ENCODE results near the gene LTBP1. TPM values are rescaled to one million over a fixed set of nuclear protein-coding genes. Genes with fewer than 3 reads are reported as not detected.
A peak's percentile ranks its signal among the peaks of the same experiment; 100 is the strongest.

Gene LTBP1
- total and polyA plus RNA-seq, 12 donors, result 6.2 to 47.2 (median 15.5) TPM

GRCh38 chr2:33433279-33434235, 486.8 kb downstream of the LTBP1 start:
- no peak overlapping the region for H3K27ac ChIP-seq
- intact Hi-C loops (cut with DNase I), result no loop called here

GRCh38 chr2:33435518-33435917, 488.8 kb downstream of the LTBP1 start:
- Histone ChIP-seq H3K36me3 (replicated peaks in 1 of 2) (no peaks in the 10 kb centered on the region), H3K9me3 (replicated peaks in 1 of 3) (no peaks in the 10 kb centered on the region), H3K27ac (no peak overlapping the region), H3K27me3 (no peaks in the 10 kb centered on the region), H3K4me1 (replicated peaks in 1 of 2) (no peaks in the 10 kb centered on the region), H3K4me3 (no peak overlapping the region)
- DNase-seq, result no peak
- 66 to 76% (median 73%) methylated on average over 8 of the region's 8 CpGs for WGBS, 4 donors
- TF ChIP-seq CTCF (IDR thresholded peaks at IDR 0.05), result no peak
- TF ChIP-seq POLR2A (IDR thresholded peaks at IDR 0.05), result no peak
- intact Hi-C loops (cut with DNase I), result no loop called here

More at GRCh38 chr2:33433279-33434235, 486.8 kb downstream of the LTBP1 start:
- no peak for DNase-seq
- Histone ChIP-seq H3K36me3 (replicated peaks in 1 of 2) (no peaks in the 10 kb centered on the region), H3K4me1 (replicated peaks in 1 of 2) (no peaks in the 10 kb centered on the region), H3K4me3 (no peak overlapping the region), H3K9me3 (replicated peaks in 1 of 3) (no peaks in the 10 kb centered on the region), H3K27me3 (no peaks in the 10 kb centered on the region)
- WGBS, 4 donors, result 63 to 66% (median 64%) methylated on average over 7 of the region's 7 CpGs
- TF ChIP-seq POLR2A (IDR thresholded peaks at IDR 0.05), result no peak
- no peak for TF ChIP-seq CTCF (IDR thresholded peaks at IDR 0.05)

GRCh38 chr2:33436083-33436482, 489.3 kb downstream of the LTBP1 start:
- H3K9me3 ChIP-seq (replicated peaks in 1 of 3), result no peaks in the 10 kb centered on the region
- H3K27ac ChIP-seq, result peak overlapping the region in 1 of 5 donors; percentile 0
- intact Hi-C loops (cut with DNase I), result no loop called here
- no peak for TF ChIP-seq CTCF (IDR thresholded peaks at IDR 0.05)
- TF ChIP-seq POLR2A (IDR thresholded peaks at IDR 0.05), result no peak
- no peaks in the 10 kb centered on the region for H3K36me3 ChIP-seq (replicated peaks in 1 of 2)
- peak overlapping the region in 1 of 4 donors; percentile 20 for H3K4me3 ChIP-seq
- 21 to 45% (median 28%) methylated on average over 1 of the region's 1 CpG for WGBS, 4 donors
- no peak for DNase-seq
- H3K27me3 ChIP-seq, result no peaks in the 10 kb centered on the region
- H3K4me1 ChIP-seq (replicated peaks in 1 of 2), result no peaks in the 10 kb centered on the region

- H3K36me3 ChIP-seq (replicated peaks in 1 of 2), result no peaks in the 10 kb centered on the region
- no peaks in the 10 kb centered on the region for H3K27me3 ChIP-seq
- DNase-seq, result no peak
- peak overlapping the region in 2 of 5 donors; percentile 9 to 51 for H3K27ac ChIP-seq
- peak overlapping the region in 1 of 4 donors; percentile 10 for H3K4me3 ChIP-seq
- WGBS, 4 donors, result 47 to 60% (median 55%) methylated on average over 4 of the region's 4 CpGs
- intact Hi-C loops (cut with DNase I), result no loop called here
- TF ChIP-seq CTCF (IDR thresholded peaks at IDR 0.05) (no peak), POLR2A (IDR thresholded peaks at IDR 0.05) (no peak)
- no peaks in the 10 kb centered on the region for H3K9me3 ChIP-seq (replicated peaks in 1 of 3)
- no peaks in the 10 kb centered on the region for H3K4me1 ChIP-seq (replicated peaks in 1 of 2)
Measured at GRCh38 chr2:33437297-33437696, 490.5 kb downstream of the LTBP1 start.

All from adrenal gland (tissue), 12 donors.